Hepatocyte (in vitro differentiated cells): ENCODE measurements around the gene RSPO1. TPM values are rescaled to one million over a fixed set of nuclear protein-coding genes. Genes with fewer than 3 reads are reported as not detected.

Experiments
- DNase-seq: peaks from one replicate; pipeline ENCODE4 v3.0.0-alpha.2; 2016; ENCODE audit warnings: low spot score
- H2AFZ ChIP-seq: fragments of 200-600 bp; sonication (generic); 2 replicates; pipeline ENCODE4 v1.6.0; 2016; ENCODE audit warnings: antibody characterized with exemption, mild to moderate bottlenecking
- H3K27ac ChIP-seq: fragments of 200-600 bp; sonication (generic); 2 replicates; pipeline ENCODE4 v1.5.1; 2016; ENCODE audit warnings: mild to moderate bottlenecking
- H3K27me3 ChIP-seq: fragments of 200-600 bp; sonication (generic); 2 replicates; pipeline ENCODE4 v1.6.1; 2016
- H3K36me3 ChIP-seq: fragments of 200-600 bp; sonication (generic); replicated peaks from 2 replicates; pipeline ENCODE4 v1.5.1; 2016; ENCODE audit warnings: low read depth; ENCODE audit not compliant: insufficient read depth
- H3K4me1 ChIP-seq: fragments of 200-600 bp; sonication (generic); 2 replicates; pipeline ENCODE4 v1.5.1; 2016; ENCODE audit warnings: mild to moderate bottlenecking, moderate library complexity; ENCODE audit not compliant: insufficient read depth
- H3K4me2 ChIP-seq: fragments of 200-600 bp; sonication (generic); 2 replicates; pipeline ENCODE4 v1.6.0; 2016
- H3K4me3 ChIP-seq: fragments of 200-600 bp; sonication (generic); 2 replicates; pipeline ENCODE4 v1.5.1; 2016; ENCODE audit warnings: mild to moderate bottlenecking
- H3K79me2 ChIP-seq: fragments of 200-600 bp; sonication (generic); 2 replicates; pipeline ENCODE4 v1.6.0; 2017; ENCODE audit warnings: mild to moderate bottlenecking
- H3K9me2 ChIP-seq: fragments of 200-600 bp; sonication (generic); replicated peaks from 2 replicates; pipeline ENCODE4 v1.6.0; 2017; ENCODE audit warnings: mild to moderate bottlenecking; ENCODE audit not compliant: insufficient read depth
- H3K9me3 ChIP-seq: fragments of 200-600 bp; sonication (generic); 2 replicates; pipeline ENCODE4 v1.5.1; 2016; ENCODE audit warnings: low read depth, mild to moderate bottlenecking
- H4K20me1 ChIP-seq: fragments of 200-600 bp; sonication (generic); 2 replicates; pipeline ENCODE4 v1.6.0; 2016; ENCODE audit warnings: mild to moderate bottlenecking; ENCODE audit not compliant: insufficient read depth, poor library complexity, severe bottlenecking
- EZH2 ChIP-seq: fragments of 200-600 bp; sonication (generic); IDR thresholded peaks from 2 replicates; pipeline ENCODE4 v1.6.1; 2016; ENCODE audit warnings: antibody characterized with exemption, mild to moderate bottlenecking, borderline replicate concordance
- EZH2phosphoT487 ChIP-seq: fragments of 200-600 bp; sonication (generic); IDR thresholded peaks from one replicate; pipeline ENCODE4 v1.6.1; 2018; ENCODE audit warnings: antibody characterized with exemption, mild to moderate bottlenecking, low read depth, moderate library complexity; ENCODE audit not compliant: unreplicated experiment, severe bottlenecking
- WGBS: methylation state at CpG from one replicate; pipeline ENCODE4 v1.1.6; 2016; ENCODE audit warnings: low lambda C conversion rate; ENCODE audit errors: missing lambda C conversion rate; 5-methylcytosine and 5-hydroxymethylcytosine counted together
- polyA plus RNA-seq: library from polyadenylated mRNA; unstranded; fragments of >200 nt; fragmentation: Nextera tagmentation; extraction: Ambion mirVana; gene quantifications from 2 replicates; pipeline ENCODE4 v1.2.1, GENCODE V29; 2016
- total RNA-seq: library from RNA; depleted of rRNA; stranded (reverse); fragments of >200 nt; gene quantifications from 2 replicates; pipeline ENCODE4 v1.2.3, GENCODE V29; 2014
- TF ChIP-seq, protein P1 (sequence below): fragments of 200-600 bp; sonication (generic); IDR thresholded peaks from 2 replicates; pipeline ENCODE4 v1.5.1; 2016; ENCODE audit warnings: antibody characterized with exemption, mild to moderate bottlenecking; ENCODE audit not compliant: poor library complexity

The RSPO1 gene
- total and polyA plus RNA-seq, 2 experiments from 2014 or later = 0.83 to 1.5 TPM

- DNase-seq = no peak
- H3K27ac ChIP-seq = no peak overlapping the region
- H3K79me2 ChIP-seq = no peaks in the 10 kb centered on the region
- H3K36me3 ChIP-seq = no peaks in the 10 kb centered on the region
- no peaks in the 10 kb centered on the region for H4K20me1 ChIP-seq
- H3K9me3 ChIP-seq = no peaks in the 10 kb centered on the region
- H3K9me2 ChIP-seq = no peaks in the 10 kb centered on the region
- peaks cover 6% of the 10 kb centered on the region for H3K4me1 ChIP-seq
- WGBS = 59% methylated on average over 9 of the region's 9 CpGs
- H3K4me2 ChIP-seq = no peak overlapping the region
- H3K4me3 ChIP-seq = no peak overlapping the region
- peaks cover 31% of the 10 kb centered on the region for H3K27me3 ChIP-seq
- TF ChIP-seq EZH2phosphoT487 (no peak), EZH2 (no peak)
- TF ChIP-seq, protein P1, sequence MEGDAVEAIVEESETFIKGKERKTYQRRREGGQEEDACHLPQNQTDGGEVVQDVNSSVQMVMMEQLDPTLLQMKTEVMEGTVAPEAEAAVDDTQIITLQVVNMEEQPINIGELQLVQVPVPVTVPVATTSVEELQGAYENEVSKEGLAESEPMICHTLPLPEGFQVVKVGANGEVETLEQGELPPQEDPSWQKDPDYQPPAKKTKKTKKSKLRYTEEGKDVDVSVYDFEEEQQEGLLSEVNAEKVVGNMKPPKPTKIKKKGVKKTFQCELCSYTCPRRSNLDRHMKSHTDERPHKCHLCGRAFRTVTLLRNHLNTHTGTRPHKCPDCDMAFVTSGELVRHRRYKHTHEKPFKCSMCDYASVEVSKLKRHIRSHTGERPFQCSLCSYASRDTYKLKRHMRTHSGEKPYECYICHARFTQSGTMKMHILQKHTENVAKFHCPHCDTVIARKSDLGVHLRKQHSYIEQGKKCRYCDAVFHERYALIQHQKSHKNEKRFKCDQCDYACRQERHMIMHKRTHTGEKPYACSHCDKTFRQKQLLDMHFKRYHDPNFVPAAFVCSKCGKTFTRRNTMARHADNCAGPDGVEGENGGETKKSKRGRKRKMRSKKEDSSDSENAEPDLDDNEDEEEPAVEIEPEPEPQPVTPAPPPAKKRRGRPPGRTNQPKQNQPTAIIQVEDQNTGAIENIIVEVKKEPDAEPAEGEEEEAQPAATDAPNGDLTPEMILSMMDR = no peak
- H2AFZ ChIP-seq = no peak overlapping the region
These were observed 37.6 kb upstream of the RSPO1 start for GRCh38 chr1:37672136-37672870.

DNA sequence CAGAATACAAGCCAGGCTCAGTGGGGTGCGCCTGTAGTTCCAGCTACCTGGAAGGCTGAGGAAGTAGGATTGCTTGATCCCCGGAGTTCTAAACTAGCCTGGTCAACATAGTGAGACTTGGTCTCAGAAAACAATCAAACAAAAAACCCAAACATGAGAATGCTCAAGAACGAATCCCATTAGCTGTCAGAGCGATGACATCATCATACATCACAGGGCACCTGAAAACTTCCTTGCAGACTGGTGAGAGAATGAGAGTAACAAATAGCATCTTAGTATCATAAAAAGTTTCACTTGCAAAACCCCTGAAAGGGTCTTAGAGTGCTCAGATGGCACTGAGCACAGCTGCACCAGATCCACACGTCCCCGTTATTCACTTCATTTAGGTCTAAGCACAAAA is 36.6 kb upstream of the RSPO1 start:
- no peaks in the 10 kb centered on the region for H3K79me2 ChIP-seq
- no peak overlapping the region for H3K4me2 ChIP-seq
- H2AFZ ChIP-seq = no peak overlapping the region
- DNase-seq = no peak
- 83% methylated on average over 6 of the region's 6 CpGs for WGBS
- TF ChIP-seq, protein P1 = no peak
- no peak for TF ChIP-seq EZH2
- TF ChIP-seq EZH2phosphoT487 = no peak
- H3K36me3 ChIP-seq = no peaks in the 10 kb centered on the region
- no peak overlapping the region for H3K27ac ChIP-seq
- H3K4me1 ChIP-seq = peaks cover 6% of the 10 kb centered on the region
- no peaks in the 10 kb centered on the region for H3K9me2 ChIP-seq
- peaks cover 31% of the 10 kb centered on the region for H3K27me3 ChIP-seq
- no peak overlapping the region for H3K4me3 ChIP-seq
- no peaks in the 10 kb centered on the region for H4K20me1 ChIP-seq
- H3K9me3 ChIP-seq = no peaks in the 10 kb centered on the region

DNA sequence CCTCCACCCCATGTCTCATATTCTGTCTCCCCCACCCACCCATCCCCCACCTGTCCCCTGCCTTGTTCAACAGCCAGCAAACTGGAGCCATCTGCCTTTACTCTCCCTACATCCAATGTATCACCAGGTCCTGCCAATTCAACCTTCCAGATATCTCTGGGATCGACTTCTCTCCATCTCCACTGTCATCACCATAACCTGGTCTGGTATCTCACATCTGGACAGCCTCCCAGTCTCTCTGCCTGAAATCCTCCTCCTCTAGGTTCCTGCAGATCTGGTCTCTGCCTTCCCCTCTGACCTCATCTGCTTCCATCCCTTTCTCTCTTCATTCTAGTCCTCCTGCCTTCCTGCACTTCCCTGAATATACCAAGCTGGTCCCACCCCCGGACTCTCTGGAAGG is 35.4 kb upstream of the RSPO1 start:
- Histone ChIP-seq H3K4me2 (no peak overlapping the region), H3K27ac (no peak overlapping the region), H3K27me3 (peaks cover 31% of the 10 kb centered on the region), H3K36me3 (no peaks in the 10 kb centered on the region), H3K9me2 (no peaks in the 10 kb centered on the region), H3K4me3 (no peak overlapping the region), H3K4me1 (no peaks in the 10 kb centered on the region), H2AFZ (no peak overlapping the region), H3K9me3 (no peaks in the 10 kb centered on the region), H4K20me1 (no peaks in the 10 kb centered on the region), H3K79me2 (no peaks in the 10 kb centered on the region)
- 80% methylated on average over 2 of the region's 2 CpGs for WGBS
- TF ChIP-seq EZH2phosphoT487 = no peak
- TF ChIP-seq EZH2 = no peak
- no peak for DNase-seq

GRCh38 chr1:37667023-37667671 is 32.5 kb upstream of the RSPO1 start:
- H4K20me1 ChIP-seq = no peaks in the 10 kb centered on the region
- no peaks in the 10 kb centered on the region for H3K9me2 ChIP-seq
- no peaks in the 10 kb centered on the region for H3K4me1 ChIP-seq
- H3K27me3 ChIP-seq = peaks cover 26% of the 10 kb centered on the region
- no peaks in the 10 kb centered on the region for H3K79me2 ChIP-seq
- H3K27ac ChIP-seq = no peak overlapping the region
- DNase-seq = no peak
- no peak overlapping the region for H3K4me3 ChIP-seq
- H2AFZ ChIP-seq = no peak overlapping the region
- no peak overlapping the region for H3K4me2 ChIP-seq
- H3K36me3 ChIP-seq = no peaks in the 10 kb centered on the region
- no peak for TF ChIP-seq EZH2phosphoT487
- TF ChIP-seq, protein P1 = no peak
- no peak for TF ChIP-seq EZH2
- H3K9me3 ChIP-seq = no peaks in the 10 kb centered on the region
- WGBS = 65% methylated on average over 17 of the region's 17 CpGs
